NCI-H1105 treated with DMSO at 0.1 percent for 48 hours (cell line): Measurements from ENCODE around the gene LBX1.

Experiments used
- DNase-seq: peaks from one replicate; lab custom pipeline; 2025; lab: John Stamatoyannopoulos, UW

Gene LBX1

DNA sequence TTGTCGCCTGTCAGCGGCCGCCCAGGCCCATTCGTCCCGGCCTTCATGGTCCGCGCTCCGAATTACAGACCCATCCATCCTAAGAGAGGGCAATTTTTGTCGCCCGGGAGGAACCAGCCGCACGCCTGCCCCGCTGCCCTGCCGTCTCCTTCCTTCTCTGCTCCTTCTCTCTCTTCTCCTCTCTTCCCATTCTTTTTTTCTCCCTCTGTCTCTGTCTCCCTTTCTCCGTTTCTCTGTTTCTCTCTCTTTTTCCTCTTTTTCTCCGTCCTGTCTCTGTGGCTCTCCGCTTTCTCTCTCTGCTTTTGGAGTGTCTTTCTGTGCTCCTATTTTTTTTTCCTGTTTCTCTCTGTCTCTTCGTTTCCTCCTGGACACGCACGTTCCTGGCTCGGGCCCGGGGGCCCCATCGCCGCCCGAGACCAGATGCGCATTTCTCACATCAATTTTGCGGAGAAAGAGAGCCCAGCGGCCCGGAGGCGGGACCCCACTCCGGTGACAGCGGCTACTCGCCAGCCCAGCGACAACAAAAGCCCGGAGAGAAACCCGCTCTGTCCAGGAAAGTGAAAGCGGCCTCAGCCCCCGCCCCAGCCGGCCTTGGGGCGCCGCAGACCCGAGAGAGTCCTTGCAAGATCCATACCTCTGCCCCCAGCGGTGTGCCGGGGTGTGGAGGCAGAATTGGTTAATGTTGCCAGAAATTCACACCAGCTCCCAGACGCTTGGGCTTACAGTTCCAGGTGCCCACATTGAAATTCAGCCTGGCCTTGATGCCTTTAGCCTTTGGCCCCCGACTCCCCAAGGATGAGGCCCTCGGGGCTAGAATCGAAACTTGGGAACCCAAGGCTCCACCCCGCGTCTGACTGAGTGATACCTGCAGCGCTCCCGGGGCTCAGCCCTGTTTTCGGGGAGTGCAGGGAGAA, 4.1 kb downstream of the LBX1 start:
- DNase-seq, result no peak

- DNase-seq, result no peak
These were observed 5.0 kb downstream of the LBX1 start for GRCh38 chr10:101224060-101224909.

- DNase-seq, result no peak
These were observed 5.8 kb downstream of the LBX1 start for GRCh38 chr10:101223274-101224059.

- no peak for DNase-seq
These were observed 6.5 kb downstream of the LBX1 start for GRCh38 chr10:101222683-101223273.

DNA sequence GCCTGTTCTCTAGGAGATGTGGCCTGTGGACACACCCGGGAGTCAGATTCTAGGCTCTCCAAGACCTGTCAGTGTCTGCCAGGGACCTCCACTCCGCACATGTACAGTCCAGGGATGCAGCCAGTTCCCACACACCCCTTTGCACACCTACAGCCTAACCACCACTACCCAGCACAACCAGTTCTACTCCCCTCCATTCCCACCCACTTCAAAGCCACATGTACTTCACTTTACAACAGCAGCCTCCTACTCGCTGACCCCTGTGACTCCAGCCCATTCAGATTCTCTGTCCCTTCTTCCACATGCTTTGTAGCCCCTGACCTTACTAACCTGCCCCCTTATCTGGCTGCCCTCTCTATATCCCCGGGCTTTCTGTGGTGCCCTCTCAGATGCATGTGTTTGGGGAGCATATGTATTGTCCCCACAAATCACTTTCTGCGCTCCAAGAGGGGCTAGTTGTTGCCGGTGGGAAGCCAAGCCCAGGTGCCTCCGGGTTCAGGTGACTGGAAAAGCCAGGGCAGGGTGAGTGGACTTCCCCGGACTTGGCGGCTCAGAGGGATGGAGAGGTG, 7.2 kb downstream of the LBX1 start:
- no peak for DNase-seq

DNA sequence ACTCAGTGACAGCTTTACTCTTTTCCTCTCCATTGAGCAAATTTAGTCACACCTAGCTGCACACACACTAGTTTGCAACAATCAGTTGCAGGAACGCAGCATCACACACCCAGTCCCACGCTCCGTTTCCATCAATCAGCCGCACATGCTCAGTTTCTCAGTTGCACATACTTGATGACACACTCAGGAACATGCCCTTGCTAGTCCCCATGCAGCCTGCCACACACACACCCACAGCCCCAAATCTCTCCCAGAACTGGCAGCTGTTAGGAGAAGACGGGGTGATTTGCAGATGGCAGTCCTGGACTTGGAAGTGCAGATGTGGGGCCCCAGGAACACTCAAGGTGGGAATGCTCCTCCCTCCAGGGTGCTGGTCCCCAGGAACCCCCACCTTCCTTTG, 7.7 kb downstream of the LBX1 start:
- no peak for DNase-seq

DNA sequence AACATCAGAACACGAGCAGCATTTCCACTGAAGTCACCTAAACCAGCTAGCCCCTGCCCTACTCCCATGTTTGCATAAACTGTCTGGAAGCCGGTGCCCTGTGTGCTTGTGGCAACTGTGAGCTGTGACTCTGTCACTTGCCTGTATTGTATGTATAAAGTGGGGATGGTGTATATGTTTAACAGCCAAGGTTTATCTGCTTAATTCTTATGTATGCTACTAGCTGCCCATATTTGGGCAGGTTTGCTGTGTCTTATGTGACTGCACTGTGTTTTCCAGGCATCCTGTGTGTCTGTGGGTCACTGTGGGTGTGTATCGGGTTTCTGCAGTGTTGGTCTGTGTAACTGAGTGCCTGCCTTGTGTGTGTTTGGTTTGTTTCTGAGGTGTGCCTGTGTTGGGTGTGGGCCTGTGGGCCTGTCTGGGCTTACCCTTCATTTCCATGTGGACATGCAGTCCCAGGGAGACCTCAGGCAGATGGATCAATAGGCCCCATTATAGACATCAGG, 9.3 kb downstream of the LBX1 start:
- DNase-seq, result no peak

- no peak for DNase-seq
These were observed 9.9 kb downstream of the LBX1 start for GRCh38 chr10:101219139-101219945.

- DNase-seq, result no peak
These were observed 10.7 kb downstream of the LBX1 start for GRCh38 chr10:101218351-101219138.

GRCh38 chr10:101217450-101218281, 11.6 kb downstream of the LBX1 start:
- DNase-seq, result no peak

DNA sequence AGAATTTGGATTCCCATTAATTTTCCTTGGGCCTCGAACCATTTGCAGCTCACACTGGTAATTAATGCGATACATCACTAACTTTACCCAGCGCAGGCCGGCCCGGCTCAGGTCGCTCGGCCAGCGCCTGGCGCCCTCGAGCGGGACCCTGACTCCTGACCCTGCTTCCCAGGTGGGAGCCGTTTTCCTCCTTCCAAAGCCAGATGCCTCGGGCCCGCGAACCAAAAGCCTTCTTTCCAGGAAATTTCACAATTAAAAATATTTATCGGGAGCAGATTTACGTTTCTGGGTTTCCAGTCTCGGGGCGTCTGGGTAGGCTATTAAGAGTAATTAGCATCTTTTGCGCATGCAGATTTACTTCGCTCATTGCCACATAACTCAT, 12.2 kb downstream of the LBX1 start:
- DNase-seq, result no peak

DNA sequence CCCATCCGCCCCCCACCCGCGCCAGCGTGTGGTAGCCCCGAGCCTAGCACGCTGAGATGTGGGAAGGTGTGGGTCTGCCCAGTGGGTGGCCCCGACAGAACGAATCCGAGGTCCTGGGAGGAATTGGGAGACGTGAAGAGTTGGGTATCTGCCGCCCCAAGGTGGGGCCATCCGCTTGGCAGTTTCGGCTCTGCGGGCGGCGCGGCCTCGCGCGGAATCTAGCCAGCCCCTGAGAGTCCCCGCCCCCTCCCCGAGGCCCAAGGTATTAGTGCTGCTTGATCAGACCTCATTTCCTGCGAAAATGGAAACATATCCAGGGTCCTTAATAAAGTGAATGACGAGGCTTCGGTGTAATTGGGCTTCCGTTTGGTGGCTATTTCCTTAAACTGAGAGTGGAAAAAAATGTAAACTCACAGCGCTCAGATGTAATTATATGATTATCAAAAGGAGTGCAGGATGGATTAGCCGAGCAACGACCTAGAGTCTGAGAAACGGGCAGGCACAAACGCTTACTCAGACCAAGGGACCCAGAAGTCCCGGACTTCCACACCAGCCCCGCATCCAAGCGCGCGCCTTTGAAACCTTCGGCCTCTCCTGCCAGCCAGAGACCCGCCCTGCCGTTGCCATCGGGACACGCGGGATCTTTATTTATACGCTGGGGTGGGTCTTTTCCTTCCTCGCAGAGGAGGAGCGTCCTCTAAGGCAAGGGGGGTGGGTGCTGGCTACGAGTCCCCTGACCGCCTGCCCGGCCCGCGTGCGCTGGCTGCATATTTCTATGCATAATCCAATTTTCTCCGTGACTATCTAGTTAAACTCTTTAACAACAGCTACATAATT, 12.8 kb downstream of the LBX1 start:
- peak; percentile 43 for DNase-seq

DNA sequence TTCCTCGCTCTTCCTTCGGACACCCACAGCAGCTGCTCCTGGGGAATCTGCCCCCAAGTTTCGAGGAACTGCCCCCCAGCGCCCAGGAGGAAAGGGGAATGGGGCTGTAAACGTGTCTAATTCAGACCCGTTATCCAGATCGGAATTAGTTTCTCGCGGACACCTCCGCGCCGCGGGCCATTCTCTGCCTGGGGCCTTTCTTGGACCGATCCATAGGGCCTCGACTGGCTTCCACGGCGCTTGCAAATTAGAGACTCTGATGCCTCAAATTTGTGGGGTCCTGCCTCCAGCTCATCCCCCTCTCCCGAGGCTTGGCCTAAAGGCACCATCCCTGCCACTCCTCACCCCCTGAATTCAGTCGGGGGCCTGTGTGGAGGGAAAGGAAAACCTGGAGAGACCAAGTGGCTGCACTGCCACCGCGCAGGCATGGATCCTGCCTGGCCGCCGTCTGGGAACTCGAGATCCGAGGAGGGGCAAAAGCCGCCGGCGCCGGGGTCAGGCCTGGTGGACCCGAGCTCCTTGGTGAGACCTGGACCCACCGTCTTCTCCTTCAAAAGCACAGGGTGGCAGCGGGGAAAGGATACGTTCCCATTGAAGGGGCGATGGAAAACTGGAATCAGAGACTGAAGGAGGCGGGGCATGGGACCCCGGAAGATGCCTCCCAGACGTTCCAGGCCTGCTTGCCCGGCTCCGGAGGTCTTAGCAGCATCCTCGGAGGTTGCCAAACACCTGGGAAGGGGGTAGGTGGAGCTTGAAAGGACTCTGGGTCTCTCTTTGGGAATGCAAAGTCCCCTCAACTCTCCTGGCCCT, 13.7 kb downstream of the LBX1 start:
- peak; percentile 18 for DNase-seq

DNA sequence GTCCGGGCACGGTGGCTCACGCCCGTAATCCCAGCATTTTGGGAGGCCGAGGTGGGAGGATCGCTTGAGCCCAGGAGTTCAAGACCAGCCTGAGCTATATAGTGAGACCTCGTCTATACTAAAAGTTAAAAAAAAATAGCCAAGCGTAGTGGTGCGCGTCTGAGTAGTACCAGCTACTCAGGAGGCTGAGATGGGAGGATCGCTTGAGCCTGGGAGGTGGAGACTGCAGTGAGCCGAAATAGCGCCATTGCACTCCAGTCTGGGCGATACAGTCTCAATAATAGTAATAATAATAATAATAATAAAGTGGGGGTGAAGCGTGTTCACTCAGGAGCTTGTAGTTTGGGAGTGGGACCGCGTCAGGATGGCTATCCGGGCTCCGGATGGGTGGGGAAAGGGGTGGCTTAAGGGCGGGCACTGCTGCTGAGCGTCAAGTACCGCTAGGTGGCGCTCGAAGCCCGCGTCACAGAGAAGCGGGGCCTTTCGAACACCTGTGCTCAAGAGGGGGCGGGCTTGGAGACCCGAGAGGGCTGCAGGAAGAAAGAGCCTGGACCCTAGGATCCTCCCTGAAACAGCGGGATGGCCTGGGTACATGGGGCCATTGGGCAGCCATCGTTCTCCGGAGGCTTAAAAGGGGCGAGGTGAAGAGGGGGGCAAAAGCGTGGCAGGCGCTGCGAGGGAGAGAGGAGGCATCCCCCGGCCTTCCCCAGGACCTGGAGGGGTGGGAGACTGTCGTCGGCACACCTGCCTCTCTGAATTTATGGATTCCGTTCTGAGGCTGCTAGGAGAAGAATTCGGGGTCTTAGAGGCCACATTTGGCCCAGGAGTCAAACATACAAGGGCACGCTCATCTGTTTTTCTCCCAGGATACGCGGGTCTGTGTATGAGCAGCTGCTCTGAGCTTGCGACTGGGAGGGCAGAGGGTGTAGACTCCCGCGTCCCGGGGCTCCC, 14.5 kb downstream of the LBX1 start:
- DNase-seq, result peak; percentile 72

DNA sequence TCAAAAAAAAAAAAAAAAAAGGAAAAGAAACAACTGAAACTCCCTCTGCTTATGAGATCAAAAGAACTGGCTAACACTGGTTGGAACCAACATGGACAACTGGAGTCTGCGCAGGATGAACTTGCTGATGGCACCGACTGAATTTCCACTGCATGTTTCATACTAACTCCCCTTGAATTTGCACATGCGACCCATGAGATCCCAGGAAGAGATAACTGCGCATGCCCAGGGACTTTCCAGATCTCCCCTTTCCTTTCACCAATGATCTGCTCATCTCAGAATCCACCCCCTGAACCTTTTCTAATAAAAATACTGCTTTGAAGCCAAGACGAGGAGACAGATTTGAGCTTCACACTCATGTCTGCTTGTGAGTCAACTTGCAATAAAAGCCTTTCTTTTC, 20.7 kb downstream of the LBX1 start:
- no peak for DNase-seq

- DNase-seq, result no peak
These were observed 22.2 kb downstream of the LBX1 start for GRCh38 chr10:101207026-101207425.
